ENCODE measurements around the gene ELANE.

Gene ELANE

GRCh38 chr19:892894-893689, 41.0 kb downstream of the ELANE start, which contains the start of the genes MED16 and RNU6-9:
Gene MED16, minus strand, starts transcription at chr19:893187. Its CDS starts 2,056 bp downstream, at chr19:891131.
Gene RNU6-9, plus strand, starts transcription at chr19:893484.
- peak; percentile 74 to 83 (median 79) for DNase-seq (ENCODE audit: low read depth in 3 of 3, low spot score in 1 of 3)

DNA sequence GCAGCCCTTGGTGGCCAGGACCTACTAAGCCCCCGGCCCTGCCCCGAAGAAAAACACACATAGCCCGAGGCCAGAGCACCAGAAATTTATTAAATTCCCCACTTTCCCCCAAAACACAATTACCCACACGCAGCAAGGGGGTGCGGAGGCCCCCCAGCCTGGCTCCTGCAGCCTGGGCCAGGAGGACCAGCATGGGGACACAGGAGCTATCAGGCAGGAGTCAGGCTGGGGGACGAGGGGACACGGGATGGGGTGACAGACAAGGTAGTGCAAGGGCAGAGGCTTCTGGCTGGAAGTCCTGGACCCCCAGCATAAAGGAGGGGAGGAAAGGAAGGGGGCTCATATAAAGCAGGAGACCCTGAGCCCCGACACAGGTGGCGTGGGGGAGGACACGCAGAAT, 44.3 kb downstream of the ELANE start:
- DNase-seq (ENCODE audit: low read depth in 3 of 3, low spot score in 1 of 3) = no peak

DNA sequence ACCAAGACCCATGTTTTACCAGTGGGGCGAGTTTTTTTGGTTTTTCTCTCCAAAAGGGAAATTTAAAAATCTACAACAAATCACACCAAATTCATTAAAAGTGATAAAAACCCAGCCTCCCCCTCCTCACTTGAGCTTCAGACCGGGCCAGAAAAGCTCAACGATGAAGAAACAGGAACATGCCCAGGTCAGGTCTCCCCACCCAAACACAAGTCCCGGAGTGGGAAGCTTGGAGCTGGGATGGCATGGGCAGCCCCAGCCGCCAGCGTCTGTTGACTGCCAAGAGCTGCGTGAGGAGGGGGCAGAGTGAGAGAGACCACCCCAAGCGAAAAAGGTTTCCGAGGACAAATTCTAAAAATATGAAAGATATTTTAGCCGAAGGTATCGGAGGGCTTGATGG, 44.9 kb downstream of the ELANE start:
- DNase-seq (ENCODE audit: low read depth in 3 of 3, low spot score in 1 of 3) = no peak

DNA sequence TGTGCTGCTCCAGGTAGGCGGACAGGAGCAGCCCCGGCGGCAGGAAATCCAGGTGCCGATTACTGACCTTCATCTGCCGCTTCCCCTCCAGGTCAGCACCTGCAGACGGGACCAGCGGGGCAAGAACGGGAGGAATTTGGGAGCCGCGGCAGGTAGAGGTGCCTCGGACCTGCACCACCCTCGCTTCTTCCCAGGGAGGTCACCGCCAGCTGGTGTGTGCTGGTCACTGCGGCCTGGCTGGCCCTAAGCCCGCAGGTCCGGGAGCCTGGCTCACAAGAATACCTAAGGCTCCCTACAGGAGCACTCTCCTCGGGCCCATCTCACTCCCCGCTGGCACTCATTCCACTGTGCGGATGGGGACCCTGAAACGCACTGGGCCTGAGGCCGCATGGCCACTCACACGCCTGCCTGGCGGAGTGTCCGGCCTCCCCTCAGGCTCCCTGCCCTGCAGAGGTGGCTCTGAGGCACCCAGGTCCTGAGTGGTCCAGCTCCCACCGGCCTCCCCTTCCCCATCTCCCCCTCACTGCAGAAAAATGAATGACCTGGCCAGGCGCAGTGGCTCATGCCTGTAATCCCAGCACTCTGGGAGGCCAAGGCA, 45.4 kb downstream of the ELANE start:
- DNase-seq (ENCODE audit: low read depth in 3 of 3, low spot score in 1 of 3) = no peak

- DNase-seq (ENCODE audit: low read depth in 3 of 3, low spot score in 1 of 3) = no peak
Observed at GRCh38 chr19:898663-899062, 46.6 kb downstream of the ELANE start.

DNA sequence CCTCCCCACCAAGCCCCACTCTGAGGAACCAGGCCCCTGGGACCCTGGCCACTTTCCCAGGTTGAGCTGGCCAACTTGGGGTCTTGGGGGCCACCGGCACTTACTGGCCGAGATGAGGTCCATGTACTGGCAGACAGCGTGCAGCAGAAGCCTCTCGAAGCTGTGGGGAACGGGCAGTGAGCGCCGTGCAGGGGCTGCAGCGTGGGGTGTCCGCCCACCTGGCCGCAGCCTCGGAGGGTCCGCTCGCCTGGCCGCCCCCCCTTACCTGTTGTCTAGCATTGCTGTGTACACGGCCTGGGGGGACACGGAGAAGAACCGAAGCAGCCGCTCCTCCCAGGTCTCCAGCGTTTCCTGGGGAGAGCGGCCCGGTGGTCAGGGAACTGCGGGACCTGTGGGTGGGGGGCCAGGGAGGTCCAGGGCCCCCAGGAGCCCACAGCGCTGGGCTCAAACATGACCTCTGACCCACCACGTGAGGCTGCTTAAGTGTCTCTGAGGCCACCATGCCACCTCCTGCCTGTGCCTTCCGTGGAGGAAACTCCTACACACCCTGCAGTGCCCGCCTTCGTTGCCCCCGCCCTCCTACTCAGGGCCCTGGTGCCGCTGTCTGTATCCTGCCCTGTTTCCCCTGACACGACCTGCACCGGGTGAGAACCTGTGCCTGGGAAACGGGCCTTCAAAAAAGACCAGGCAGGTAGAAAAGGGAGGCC, 47.4 kb downstream of the ELANE start:
- no peak for DNase-seq (ENCODE audit: low read depth in 3 of 3, low spot score in 1 of 3)

GRCh38 chr19:900043-900301, 47.9 kb downstream of the ELANE start:
- DNase-seq (ENCODE audit: low read depth in 3 of 3, low spot score in 1 of 3) = no peak

DNA sequence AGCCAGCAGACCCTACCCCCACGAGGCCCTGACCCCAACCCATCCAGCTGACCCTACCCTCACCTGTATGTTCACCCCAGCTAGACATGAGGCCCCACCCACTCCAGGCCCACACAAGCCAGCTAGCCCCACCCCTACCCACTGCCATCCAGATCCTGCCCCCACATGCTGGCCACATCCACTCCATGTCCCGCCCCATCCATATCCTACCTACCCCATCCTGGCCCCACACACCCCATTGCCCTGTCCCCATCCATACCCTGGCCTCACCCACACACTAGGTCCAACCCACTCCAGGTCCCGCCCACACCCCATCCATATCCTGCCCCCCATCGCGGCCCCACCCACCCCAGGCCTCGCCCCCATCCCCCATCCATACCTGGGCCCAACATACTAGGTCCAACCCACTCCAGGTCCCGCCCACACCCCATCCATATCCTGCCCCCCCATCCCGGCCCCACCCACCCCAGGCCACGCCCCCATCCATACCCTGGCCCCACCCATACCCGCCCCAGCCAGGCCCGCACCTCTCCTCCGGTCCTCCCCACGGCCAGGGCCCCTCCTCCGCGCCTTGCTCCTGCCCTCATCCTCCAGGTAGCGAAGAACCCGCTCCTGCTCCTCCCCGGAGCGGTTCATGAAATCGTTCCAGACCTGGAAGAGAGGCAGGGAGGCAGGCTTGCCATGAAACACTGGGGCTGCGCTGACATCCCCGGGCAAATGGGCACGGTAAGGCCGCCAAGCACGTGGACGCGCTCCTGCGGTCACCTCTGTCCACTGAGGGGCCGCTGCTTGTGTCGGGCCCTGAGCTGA, 48.4 kb downstream of the ELANE start:
- DNase-seq (ENCODE audit: low read depth in 3 of 3, low spot score in 1 of 3) = no peak

GRCh38 chr19:901216-902092, 49.4 kb downstream of the ELANE start:
- DNase-seq (ENCODE audit: low read depth in 3 of 3, low spot score in 1 of 3) = no peak

DNA sequence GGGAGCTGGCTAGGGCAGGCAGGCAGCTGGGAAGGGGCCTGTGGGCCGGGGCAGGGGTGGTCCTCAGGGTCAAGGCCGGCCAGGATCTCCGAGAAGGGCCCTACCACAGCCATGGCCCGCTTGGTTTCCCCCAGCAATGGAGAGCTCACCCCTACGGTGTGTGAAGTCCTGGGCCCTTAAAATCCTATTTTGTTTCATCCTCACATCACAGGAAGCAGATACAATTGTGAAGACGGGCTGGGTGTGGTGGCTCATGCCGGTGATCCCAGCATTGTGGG, 49.9 kb downstream of the ELANE start:
- DNase-seq (ENCODE audit: low read depth in 3 of 3, low spot score in 1 of 3) = no peak

- no peak for DNase-seq (ENCODE audit: low read depth in 3 of 3, low spot score in 1 of 3)
Observed at GRCh38 chr19:902446-903226, 50.5 kb downstream of the ELANE start.

GRCh38 chr19:903266-903797, 51.2 kb downstream of the ELANE start:
- DNase-seq (ENCODE audit: low read depth in 3 of 3, low spot score in 1 of 3) = no peak

GRCh38 chr19:904545-904944, 52.4 kb downstream of the ELANE start:
- DNase-seq (ENCODE audit: low read depth in 3 of 3, low spot score in 1 of 3) = no peak
